ENCODE measurements around the gene RNF121.

GRCh38 chr11:72041364-72042063 lies 112.7 kb downstream of the RNF121 start:
- no peak for TF ChIP-seq CTCF (IDR thresholded peaks at IDR 0.05)
- peak in 1 of 4 donors; percentile 11 for TF ChIP-seq EP300 (IDR thresholded peaks at IDR 0.05)
